Naive thymus-derived CD8-positive, alpha-beta T cell (primary cell): ENCODE data around the gene AZGP1. TPM values are rescaled to one million over a fixed set of nuclear protein-coding genes. Genes with fewer than 3 reads are reported as not detected.
"Not testable (repeated sequence)": the region's sequence is repeated elsewhere in the genome, so short reads cannot be mapped to it uniquely, and the experiment has no call there.

Source experiments
- ATAC-seq, 2 donors: fragments of 150-1000 bp; cut with Tn5 transposase in 1 of 2; sonication (Bioruptor Pico), chemical (Tn5 transposase) in 1 of 2; 1 replicate in 1 of 2; 2 replicates in 1 of 2; pipeline ENCODE4 v1.10.0; 2021; ENCODE audit warnings: mild to moderate bottlenecking in 2 of 2, moderate library complexity in 2 of 2
- POLR2A ChIA-PET: fragments of 350-600 bp; sonication (Branson Sonifier 250); formaldehyde crosslinking; loops from one replicate; lab custom pipeline; 2021; ENCODE audit warnings: antibody characterized with exemption; lab: Charles Lee
- DNase-seq, 10 donors: peaks; one replicate each; pipeline versions ENCODE4 v3.0.0 to v3.0.0-alpha.2; 2020 to 2022
- H3K27ac Mint-ChIP-seq, 10 donors: one replicate each; pipeline ENCODE4 v1.8.0; 2020 to 2022; ENCODE audit warnings: mild to moderate bottlenecking in 10 of 10, mixed read lengths in 10 of 10, moderate library complexity in 4 of 10, inconsistent platforms in 1 of 10
- H3K27me3 Mint-ChIP-seq, 5 donors: one replicate each; pipeline ENCODE4 v1.8.0; 2021 to 2022; ENCODE audit warnings: mixed read lengths in 5 of 5
- H3K36me3 Mint-ChIP-seq, 3 donors: one replicate each; pipeline ENCODE4 v1.8.0; 2020 to 2022; ENCODE audit warnings: mixed read lengths in 3 of 3, mild to moderate bottlenecking in 2 of 3, inconsistent platforms in 1 of 3
- H3K4me1 Mint-ChIP-seq, 4 donors: one replicate each; pipeline ENCODE4 v1.8.0; 2021 to 2022; ENCODE audit warnings: mixed read lengths in 4 of 4
- H3K4me3 Mint-ChIP-seq, 10 donors: one replicate each; pipeline ENCODE4 v1.8.0; 2020 to 2022; ENCODE audit warnings: mild to moderate bottlenecking in 10 of 10, mixed read lengths in 10 of 10, moderate library complexity in 6 of 10, inconsistent platforms in 1 of 10
- H3K9me3 Mint-ChIP-seq, 9 donors: one replicate each; pipeline ENCODE4 v1.8.0; 2020 to 2022; ENCODE audit warnings: mixed read lengths in 9 of 9, mild to moderate bottlenecking in 3 of 9, inconsistent platforms in 1 of 9, moderate library complexity in 1 of 9
- polyA plus RNA-seq, 3 donors: library from polyadenylated mRNA; unstranded; fragments of 300-500 nt; fragmentation: Illumina TruSeq; gene quantifications; one replicate each; pipeline ENCODE4 v1.2.3, GENCODE V29; 2021
- total RNA-seq, 8 experiments: library from RNA in 2 of 8; stranded (reverse) in 2 of 8; gene quantifications; one replicate each; pipeline ENCODE4 v1.2.3 and lab custom pipeline; 2021 to 2026

The AZGP1 gene
- total and polyA plus RNA-seq, 5 experiments from 2014 or later: not detected

GRCh38 chr7:100012385-100013327, 36.8 kb upstream of the AZGP1 start:
- peak overlapping the region in 4 of 10 donors; percentile 41 to 81 (median 65) for H3K27ac Mint-ChIP-seq
- peaks cover 8 to 31% (median 21%) of the 10 kb centered on the region in 4 donors for H3K4me1 Mint-ChIP-seq
- POLR2A ChIA-PET: not testable (repeated sequence)

DNA sequence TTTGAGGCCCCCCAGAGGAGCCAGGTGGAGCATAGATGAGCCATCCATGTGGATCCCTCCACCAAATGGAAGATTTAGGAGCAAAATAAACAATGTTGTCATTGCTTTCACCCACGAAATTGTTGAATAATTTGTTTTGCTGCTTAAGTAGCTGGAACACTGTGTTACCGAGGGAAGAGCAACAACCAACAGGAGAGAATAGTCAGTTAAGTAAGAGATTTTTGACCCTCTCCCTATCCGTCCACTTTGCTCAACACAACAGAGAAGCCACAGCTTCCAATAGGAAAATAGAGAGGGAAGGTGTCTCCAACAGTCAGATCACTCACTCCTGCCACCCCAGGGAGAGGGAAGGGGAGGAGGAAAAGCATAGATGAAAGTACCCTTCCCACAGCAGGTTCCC, 35.7 kb upstream of the AZGP1 start:
- Mint-ChIP-seq H3K36me3 (no peaks in the 10 kb centered on the region), H3K4me1 (peaks cover 6 to 22% (median 13%) of the 10 kb centered on the region in 4 donors), H3K27me3 (peaks cover 0 to 2% (median 0%) of the 10 kb centered on the region in 5 donors), H3K9me3 (no peaks in the 10 kb centered on the region), H3K4me3 (no peak overlapping the region), H3K27ac (peak overlapping the region in 1 of 10 donors; percentile 38)
- POLR2A ChIA-PET: interaction anchor here (1.0 kb wide), 1 partner anchor 15 kb away, joined by 3 read pairs; no protein-coding TSS in a partner anchor
- ATAC-seq (no peak), DNase-seq (no peak)

More at GRCh38 chr7:100012385-100013327, 36.8 kb upstream of the AZGP1 start:
- H3K27me3 Mint-ChIP-seq, ATAC-seq, H3K36me3 Mint-ChIP-seq, DNase-seq, H3K9me3 Mint-ChIP-seq: not testable (repeated sequence)
- peak overlapping the region in 1 of 10 donors; percentile 10 for H3K4me3 Mint-ChIP-seq

DNA sequence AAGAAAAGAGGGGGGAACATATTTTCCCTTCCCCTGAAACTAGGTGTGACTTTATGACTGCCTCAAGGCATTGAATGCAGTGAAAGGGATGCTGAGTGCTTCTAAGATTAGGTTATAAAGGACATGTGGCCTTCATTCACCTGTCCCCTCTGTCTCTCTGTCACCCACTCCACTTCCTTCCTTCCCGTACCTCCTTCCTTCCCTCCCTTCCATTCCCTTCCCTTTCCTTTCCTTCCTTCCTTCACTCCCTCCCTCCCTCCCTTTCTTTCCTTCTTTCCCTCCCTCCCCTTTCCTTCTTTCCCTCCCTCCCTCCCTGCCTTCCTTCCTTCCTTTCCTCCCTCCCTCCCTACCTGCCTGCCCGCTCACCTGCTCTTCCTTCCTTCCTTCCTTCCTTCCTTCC, 35.1 kb upstream of the AZGP1 start:
- DNase-seq (no peak), ATAC-seq (no peak)
- no peak overlapping the region for H3K27ac Mint-ChIP-seq
- no peaks in the 10 kb centered on the region for H3K9me3 Mint-ChIP-seq
- no peaks in the 10 kb centered on the region for H3K36me3 Mint-ChIP-seq
- POLR2A ChIA-PET: interaction anchor here (0.5 to 1.0 kb wide), 3 partner anchors 14 to 609 kb away, joined by 3 to 5 read pairs (median 3); no protein-coding TSS in a partner anchor
- H3K4me1 Mint-ChIP-seq: peaks cover 0 to 16% (median 7%) of the 10 kb centered on the region in 4 donors
- peaks cover 0 to 2% (median 0%) of the 10 kb centered on the region in 5 donors for H3K27me3 Mint-ChIP-seq
- H3K4me3 Mint-ChIP-seq: no peak overlapping the region

DNA sequence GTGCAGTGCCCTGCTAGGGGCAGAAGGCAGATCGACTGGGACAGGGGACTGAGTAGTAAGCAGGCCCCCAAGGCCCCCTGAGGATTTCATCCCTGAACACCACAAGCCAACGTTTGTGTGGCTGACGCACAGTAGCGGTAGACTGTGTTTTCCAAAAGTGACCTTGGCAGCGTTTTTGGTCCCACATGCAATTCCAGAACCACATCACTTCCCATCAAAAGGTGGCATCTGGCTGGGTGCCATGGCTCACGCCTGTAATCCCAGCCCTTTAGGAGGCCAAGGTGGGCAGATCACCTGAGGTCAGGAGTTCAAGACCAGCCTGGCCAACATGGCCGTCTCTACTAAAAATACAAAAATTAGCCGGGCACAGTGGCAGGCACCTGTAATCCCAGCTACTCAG, 34.1 kb upstream of the AZGP1 start:
- not testable (repeated sequence) for H3K27ac Mint-ChIP-seq, H3K27me3 Mint-ChIP-seq, H3K9me3 Mint-ChIP-seq, DNase-seq, H3K4me3 Mint-ChIP-seq, ATAC-seq, H3K36me3 Mint-ChIP-seq
- POLR2A ChIA-PET: interaction anchor here (0.6 kb wide), 1 partner anchor 93 kb away, joined by 5 read pairs; no protein-coding TSS in a partner anchor
- H3K4me1 Mint-ChIP-seq: peaks cover 0 to 11% (median 4%) of the 10 kb centered on the region in 4 donors

DNA sequence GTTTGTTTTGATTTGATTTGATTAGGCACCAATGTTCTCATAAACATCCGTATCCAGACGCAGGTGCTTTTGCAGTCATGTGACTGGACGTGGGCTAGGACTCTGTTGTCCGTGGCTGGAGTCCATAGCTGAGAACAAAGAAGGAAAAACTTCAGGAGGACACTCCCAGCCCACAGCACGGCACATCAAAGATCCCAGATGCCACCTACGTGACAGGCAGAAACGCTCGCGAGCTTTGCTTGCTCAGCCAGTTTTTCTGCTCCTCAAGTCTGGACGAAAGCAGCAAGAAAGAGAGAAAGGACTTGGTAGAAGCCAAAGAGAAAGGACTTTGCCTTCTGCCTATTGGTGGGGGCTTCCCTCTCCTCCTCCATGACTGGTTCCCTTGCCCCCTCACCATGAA, 32.7 kb upstream of the AZGP1 start:
- no peak overlapping the region for H3K4me3 Mint-ChIP-seq
- peaks cover 0 to 7% (median 2%) of the 10 kb centered on the region in 4 donors for H3K4me1 Mint-ChIP-seq
- H3K36me3 Mint-ChIP-seq: no peaks in the 10 kb centered on the region
- DNase-seq: no peak
- no peak overlapping the region for H3K27ac Mint-ChIP-seq
- POLR2A ChIA-PET: interaction anchor here (0.5 to 0.7 kb wide), 2 partner anchors 113 to 368 kb away, joined by 3 to 5 read pairs; no protein-coding TSS in a partner anchor
- ATAC-seq: no peak
- peaks cover 0 to 2% (median 0%) of the 10 kb centered on the region in 5 donors for H3K27me3 Mint-ChIP-seq
- no peaks in the 10 kb centered on the region for H3K9me3 Mint-ChIP-seq

- Mint-ChIP-seq H3K36me3 (no peaks in the 10 kb centered on the region), H3K9me3 (no peaks in the 10 kb centered on the region), H3K27ac (no peak overlapping the region), H3K27me3 (peaks cover 0 to 2% (median 0%) of the 10 kb centered on the region in 5 donors), H3K4me1 (peaks cover 0 to 2% (median 0%) of the 10 kb centered on the region in 4 donors), H3K4me3 (no peak overlapping the region)
- POLR2A ChIA-PET: no interaction called here
- DNase-seq (no peak), ATAC-seq (no peak)
Measured at GRCh38 chr7:100007887-100008286, 32.1 kb upstream of the AZGP1 start.

DNA sequence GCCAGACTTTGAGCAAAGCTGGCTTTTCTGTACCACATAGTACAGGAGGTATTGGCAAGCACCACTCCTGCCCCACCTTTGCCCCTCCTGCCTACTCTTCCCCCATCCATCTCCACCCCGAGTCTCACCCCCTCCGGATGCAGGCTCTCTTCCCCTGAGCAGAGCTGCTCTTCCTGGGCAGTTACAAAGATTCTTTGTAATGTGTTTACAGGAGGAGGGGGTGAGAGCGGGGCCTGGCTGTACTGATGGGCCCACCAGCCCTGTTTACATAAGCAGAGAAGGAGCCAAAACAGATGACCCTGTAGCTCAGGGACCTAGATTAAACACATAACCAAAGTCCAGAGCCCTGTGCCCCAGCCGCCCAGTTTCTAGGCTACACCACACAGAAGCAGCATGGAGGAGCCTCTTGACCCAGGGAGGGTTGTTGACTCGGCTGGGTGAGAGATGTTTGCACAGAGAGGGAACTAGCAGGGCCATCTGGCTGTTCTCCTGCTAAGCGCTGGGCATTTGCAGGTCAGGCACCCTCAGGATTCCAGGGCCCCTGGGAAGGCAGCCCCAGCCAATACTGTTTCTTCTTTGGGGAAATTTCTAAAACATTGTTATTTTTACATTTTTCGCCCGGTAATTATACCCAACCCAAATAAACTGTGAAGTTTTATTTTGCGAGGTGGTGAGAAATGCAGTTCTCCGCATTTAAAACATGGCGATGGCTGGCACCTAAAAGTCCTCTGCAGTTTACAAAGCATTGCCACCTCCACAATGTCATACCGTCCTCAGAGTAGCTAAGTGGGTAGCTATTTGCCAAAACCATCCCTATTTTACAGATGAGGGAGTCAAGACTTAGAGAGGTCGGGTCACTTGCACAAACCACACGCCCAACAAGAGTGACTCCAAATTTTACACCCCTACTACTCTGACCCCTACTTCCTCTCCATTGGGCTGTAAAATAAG, 28.2 kb upstream of the AZGP1 start:
- POLR2A ChIA-PET: interaction anchor here (0.7 to 2.5 kb wide), 2 partner anchors 11 to 75 kb away, joined by 3 to 8 read pairs; partner anchors contain the start of gene ZKSCAN1
- DNase-seq (no peak), ATAC-seq (no peak)
- Mint-ChIP-seq H3K27me3 (peaks cover 0 to 2% (median 0%) of the 10 kb centered on the region in 5 donors), H3K4me1 (peaks cover 0 to under 1% (median 0%) of the 10 kb centered on the region in 4 donors), H3K4me3 (no peak overlapping the region), H3K9me3 (no peaks in the 10 kb centered on the region), H3K27ac (no peak overlapping the region), H3K36me3 (no peaks in the 10 kb centered on the region)

DNA sequence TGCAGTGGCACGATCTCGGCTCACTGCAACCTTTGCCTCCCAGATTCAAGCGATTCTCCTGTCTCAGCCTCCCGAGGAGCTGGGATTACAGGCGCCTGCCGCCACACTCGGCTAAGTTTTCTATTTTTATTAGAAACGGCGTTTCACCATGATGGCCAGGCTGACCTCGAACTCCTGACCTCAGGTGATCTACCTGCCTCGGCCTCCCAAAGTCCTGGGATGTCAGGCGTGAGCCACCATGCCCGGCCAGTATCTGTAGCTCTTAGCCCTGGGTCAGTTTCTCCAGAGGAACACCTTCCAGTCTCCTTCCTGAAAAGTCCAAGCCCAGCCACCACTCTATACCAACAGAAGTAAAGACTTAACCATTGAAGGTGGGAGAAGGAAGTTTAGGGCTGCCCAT, 24.4 kb upstream of the AZGP1 start:
- no peak for ATAC-seq
- H3K4me1 Mint-ChIP-seq: peaks cover 9 to 17% (median 14%) of the 10 kb centered on the region in 4 donors
- peaks cover 0 to 2% (median 0%) of the 10 kb centered on the region in 5 donors for H3K27me3 Mint-ChIP-seq
- H3K9me3 Mint-ChIP-seq: no peaks in the 10 kb centered on the region
- H3K36me3 Mint-ChIP-seq: no peaks in the 10 kb centered on the region
- no peak for DNase-seq
- no peak overlapping the region for H3K4me3 Mint-ChIP-seq
- peak overlapping the region in 2 of 10 donors; percentile 20 to 63 for H3K27ac Mint-ChIP-seq
- POLR2A ChIA-PET: interaction anchor here (1.2 kb wide), 1 partner anchor 448 kb away, joined by 5 read pairs; the partner anchor contains the start of gene FAM200A

DNA sequence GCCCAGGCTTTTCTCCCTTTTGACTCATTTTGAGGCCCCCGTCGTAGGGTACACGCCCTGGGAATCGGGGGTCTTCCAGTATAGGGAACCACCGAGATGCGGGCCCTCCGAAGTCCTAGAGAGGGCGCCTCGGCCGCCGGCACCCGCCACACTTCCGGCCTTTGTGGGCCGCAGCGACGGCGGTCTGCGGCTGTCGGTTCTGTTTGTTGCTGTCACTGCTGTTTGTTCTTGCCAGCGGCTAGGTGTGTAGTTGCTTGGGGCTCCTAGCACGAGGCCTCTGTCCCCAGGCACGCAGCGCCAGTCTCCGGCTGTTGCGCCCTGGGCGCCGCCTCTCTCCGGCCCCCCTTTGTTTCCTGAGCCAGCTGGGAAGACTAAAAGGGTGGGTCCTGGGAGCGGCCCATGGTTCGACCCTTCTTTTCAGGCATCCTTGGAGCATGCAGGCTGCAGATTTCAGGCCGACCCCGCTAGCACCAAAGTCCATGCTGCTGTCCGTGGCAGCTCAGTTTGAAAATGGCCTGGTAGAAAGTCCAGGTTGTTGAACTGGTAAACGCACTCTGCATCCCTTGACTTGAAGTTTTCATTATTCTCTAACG, 21.8 kb upstream of the AZGP1 start:
- Mint-ChIP-seq H3K36me3 (no peaks in the 10 kb centered on the region), H3K27ac (peak overlapping the region; percentile 84 to 99 (median 94)), H3K4me1 (peaks cover 9 to 17% (median 14%) of the 10 kb centered on the region in 4 donors), H3K4me3 (peak overlapping the region; percentile 76 to 89 (median 82)), H3K9me3 (no peaks in the 10 kb centered on the region), H3K27me3 (peaks cover 0 to 2% (median 0%) of the 10 kb centered on the region in 5 donors)
- DNase-seq (peak; percentile 58 to 87 (median 76)), ATAC-seq (peak; percentile 98)
- POLR2A ChIA-PET: interaction anchor here (1.0 to 3.3 kb wide), 10 partner anchors 17 to 498 kb away, joined by 3 to 23 read pairs (median 6); partner anchors contain the start of genes AP4M1, LAMTOR4, MCM7 and TRIM4

DNA sequence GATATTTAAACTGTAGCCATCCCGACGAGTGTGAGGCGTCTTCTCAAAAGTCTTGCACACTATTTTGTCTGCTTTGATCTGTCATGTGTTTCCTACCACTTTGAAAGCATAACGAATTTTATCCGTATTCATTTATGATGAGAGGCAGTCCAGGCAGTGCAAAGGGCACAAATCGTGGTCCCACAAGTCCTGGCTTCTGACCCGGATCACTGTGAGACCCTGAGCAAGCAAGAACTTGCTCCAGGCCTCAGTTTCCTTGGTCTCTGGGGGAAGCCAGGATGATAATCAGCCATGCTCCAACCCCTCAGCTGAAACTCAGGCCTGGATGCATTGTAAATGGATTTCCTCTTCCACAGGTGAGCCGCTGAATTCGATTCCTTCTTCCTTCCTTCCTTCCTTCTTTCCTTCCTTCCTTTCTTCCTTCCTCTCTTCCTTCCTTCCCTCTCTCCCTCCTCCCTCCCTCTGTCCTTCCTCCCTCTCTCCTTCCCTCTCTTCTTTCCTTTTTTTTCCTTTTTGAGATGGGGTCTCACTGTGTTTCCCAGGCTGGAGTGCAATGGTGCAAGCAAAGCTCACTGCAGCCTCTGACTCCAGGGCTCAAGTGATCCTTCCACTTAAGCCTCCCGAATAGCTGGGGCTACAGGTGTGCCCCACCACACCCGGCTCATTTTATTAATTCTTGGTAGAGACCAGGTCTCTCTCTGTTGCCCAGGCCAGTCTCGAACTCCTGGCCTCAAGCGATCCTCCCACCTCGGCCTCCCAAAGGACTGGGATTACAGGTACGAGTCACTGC, 21.1 kb upstream of the AZGP1 start:
- ATAC-seq: no peak
- POLR2A ChIA-PET: interaction anchor here (0.8 to 3.3 kb wide), 12 partner anchors 15 to 497 kb away, joined by 3 to 23 read pairs (median 5); partner anchors contain the start of genes AP4M1, LAMTOR4, MCM7 and TRIM4
- H3K9me3 Mint-ChIP-seq: no peaks in the 10 kb centered on the region
- H3K4me1 Mint-ChIP-seq: peaks cover 9 to 17% (median 14%) of the 10 kb centered on the region in 4 donors
- H3K27me3 Mint-ChIP-seq: peaks cover 0 to 2% (median 0%) of the 10 kb centered on the region in 5 donors
- no peaks in the 10 kb centered on the region for H3K36me3 Mint-ChIP-seq
- peak overlapping the region; percentile 84 to 99 (median 94) for H3K27ac Mint-ChIP-seq
- DNase-seq: no peak
- H3K4me3 Mint-ChIP-seq: peak overlapping the region; percentile 76 to 89 (median 82)

- Mint-ChIP-seq H3K4me3 (peak overlapping the region in 1 of 10 donors; percentile 24), H3K4me1 (peaks cover 12 to 24% (median 16%) of the 10 kb centered on the region in 4 donors), H3K27me3 (peaks cover 0 to 4% (median 0%) of the 10 kb centered on the region in 5 donors), H3K36me3 (no peaks in the 10 kb centered on the region), H3K27ac (peak overlapping the region in 2 of 10 donors; percentile 15 to 45), H3K9me3 (no peaks in the 10 kb centered on the region)
- DNase-seq: no peak
- no peak for ATAC-seq
- POLR2A ChIA-PET: interaction anchor here (0.6 kb wide), 3 partner anchors 57 to 132 kb away, joined by 3 read pairs; partner anchors contain the start of genes MBLAC1 and MCM7
Measured at GRCh38 chr7:99994819-99995218, 19.0 kb upstream of the AZGP1 start.
